HFFc6 (cell line): ENCODE measurements around the gene MYO19. TPM values are rescaled to one million over a fixed set of nuclear protein-coding genes. Genes with fewer than 3 reads are reported as not detected.

Source experiments
- DNase-seq: peaks from one replicate; pipeline ENCODE4 v3.0.0-alpha.2; 2018
- H3K27ac Mint-ChIP-seq: 2 replicates; pipeline ENCODE4 v1.8.0; 2020; ENCODE audit warnings: mild to moderate bottlenecking, mixed read lengths
- H3K27me3 Mint-ChIP-seq: 2 replicates; pipeline ENCODE4 v1.8.0; 2021; ENCODE audit warnings: mild to moderate bottlenecking, moderate library complexity, mixed read lengths; ENCODE audit not compliant: insufficient read depth
- H3K36me3 Mint-ChIP-seq: 2 replicates; pipeline ENCODE4 v1.8.0; 2021; ENCODE audit warnings: low read depth, mixed read lengths
- H3K4me1 Mint-ChIP-seq: 2 replicates; pipeline ENCODE4 v1.8.0; 2020; ENCODE audit warnings: low read depth, mixed read lengths
- H3K4me3 Mint-ChIP-seq: 2 replicates; pipeline ENCODE4 v1.8.0; 2020; ENCODE audit warnings: mild to moderate bottlenecking, moderate library complexity, mixed read lengths
- H3K9me3 Mint-ChIP-seq: 2 replicates; pipeline ENCODE4 v1.8.0; 2020; ENCODE audit warnings: mild to moderate bottlenecking, mixed read lengths
- total RNA-seq, 6 experiments: library from RNA; stranded (reverse); fragmentation: NEBNext Ultra II Directional; extraction: Animal tissue kit (Norgen Biotek cat#: 25700); gene quantifications; 2 replicates in 1 of 6; 3 replicates in 5 of 6; pipeline ENCODE4 v1.2.3, GENCODE V29; 2021
- TF ChIP-seq, protein P1 (sequence below): fragments of 200-600 bp; sonication (generic); IDR thresholded peaks from 2 replicates; pipeline ENCODE4 v1.5.0; 2021; ENCODE audit warnings: antibody characterized with exemption, mild to moderate bottlenecking

Gene MYO19
- total RNA-seq, 6 experiments from 2014 or later: 32.4 to 45.9 (median 38.4) TPM

DNA sequence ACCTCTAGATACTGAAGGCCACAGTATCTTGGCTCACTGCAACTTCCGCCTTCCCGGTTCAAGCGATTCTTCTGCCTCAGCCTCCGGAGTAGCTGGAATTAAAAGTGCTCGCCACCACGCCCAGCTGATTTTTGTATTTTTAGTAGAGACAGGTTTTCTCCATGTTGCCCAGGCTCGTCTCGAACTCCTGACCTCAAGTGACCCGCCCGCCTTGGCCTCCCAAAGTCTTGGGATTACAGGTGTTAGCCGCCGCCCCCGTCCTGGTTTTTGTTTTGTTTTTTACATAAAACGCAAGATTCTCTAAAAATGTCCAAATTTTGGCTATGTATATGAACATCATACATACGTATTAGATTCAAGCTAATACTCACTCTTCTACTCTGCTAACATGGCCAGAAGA lies 8.1 kb upstream of the MYO19 start:
- peak overlapping the region; percentile 99; the same call in 1 of the 2 replicates for H3K4me3 Mint-ChIP-seq
- H3K27me3 Mint-ChIP-seq: peaks cover 7% of the 10 kb centered on the region
- peaks cover 37% of the 10 kb centered on the region for H3K36me3 Mint-ChIP-seq
- H3K4me1 Mint-ChIP-seq: peaks cover 11% of the 10 kb centered on the region
- H3K9me3 Mint-ChIP-seq: no peaks in the 10 kb centered on the region
- no peak overlapping the region for H3K27ac Mint-ChIP-seq
- DNase-seq: no peak
- TF ChIP-seq, protein P1, sequence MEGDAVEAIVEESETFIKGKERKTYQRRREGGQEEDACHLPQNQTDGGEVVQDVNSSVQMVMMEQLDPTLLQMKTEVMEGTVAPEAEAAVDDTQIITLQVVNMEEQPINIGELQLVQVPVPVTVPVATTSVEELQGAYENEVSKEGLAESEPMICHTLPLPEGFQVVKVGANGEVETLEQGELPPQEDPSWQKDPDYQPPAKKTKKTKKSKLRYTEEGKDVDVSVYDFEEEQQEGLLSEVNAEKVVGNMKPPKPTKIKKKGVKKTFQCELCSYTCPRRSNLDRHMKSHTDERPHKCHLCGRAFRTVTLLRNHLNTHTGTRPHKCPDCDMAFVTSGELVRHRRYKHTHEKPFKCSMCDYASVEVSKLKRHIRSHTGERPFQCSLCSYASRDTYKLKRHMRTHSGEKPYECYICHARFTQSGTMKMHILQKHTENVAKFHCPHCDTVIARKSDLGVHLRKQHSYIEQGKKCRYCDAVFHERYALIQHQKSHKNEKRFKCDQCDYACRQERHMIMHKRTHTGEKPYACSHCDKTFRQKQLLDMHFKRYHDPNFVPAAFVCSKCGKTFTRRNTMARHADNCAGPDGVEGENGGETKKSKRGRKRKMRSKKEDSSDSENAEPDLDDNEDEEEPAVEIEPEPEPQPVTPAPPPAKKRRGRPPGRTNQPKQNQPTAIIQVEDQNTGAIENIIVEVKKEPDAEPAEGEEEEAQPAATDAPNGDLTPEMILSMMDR: no peak

DNA sequence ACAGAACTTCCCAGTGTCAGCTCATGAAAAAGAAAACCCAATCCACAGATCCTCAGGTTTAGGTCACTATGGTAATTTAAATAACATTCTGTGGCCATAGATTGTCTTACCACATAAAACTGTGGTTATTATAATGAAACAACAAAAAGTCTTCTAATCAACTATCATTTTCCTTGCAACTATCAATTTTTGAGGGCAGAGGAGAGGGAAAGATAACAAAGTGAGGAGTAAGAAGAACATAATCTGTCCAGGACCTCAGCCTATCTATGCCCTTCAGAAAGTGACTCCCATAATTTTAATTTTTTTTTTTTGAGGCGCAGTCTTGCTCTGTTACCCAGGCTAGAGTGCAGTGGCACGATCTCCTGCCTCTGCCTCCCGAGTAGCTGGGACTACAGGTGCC lies 6.0 kb upstream of the MYO19 start:
- H3K4me1 Mint-ChIP-seq: peaks cover 4% of the 10 kb centered on the region; the same call in 1 of the 2 replicates
- H3K36me3 Mint-ChIP-seq: peaks cover 32% of the 10 kb centered on the region
- DNase-seq: no peak
- no peak overlapping the region for H3K4me3 Mint-ChIP-seq
- peaks cover 7% of the 10 kb centered on the region for H3K27me3 Mint-ChIP-seq
- TF ChIP-seq, protein P1: no peak
- H3K9me3 Mint-ChIP-seq: peaks cover 5% of the 10 kb centered on the region
- H3K27ac Mint-ChIP-seq: no peak overlapping the region

DNA sequence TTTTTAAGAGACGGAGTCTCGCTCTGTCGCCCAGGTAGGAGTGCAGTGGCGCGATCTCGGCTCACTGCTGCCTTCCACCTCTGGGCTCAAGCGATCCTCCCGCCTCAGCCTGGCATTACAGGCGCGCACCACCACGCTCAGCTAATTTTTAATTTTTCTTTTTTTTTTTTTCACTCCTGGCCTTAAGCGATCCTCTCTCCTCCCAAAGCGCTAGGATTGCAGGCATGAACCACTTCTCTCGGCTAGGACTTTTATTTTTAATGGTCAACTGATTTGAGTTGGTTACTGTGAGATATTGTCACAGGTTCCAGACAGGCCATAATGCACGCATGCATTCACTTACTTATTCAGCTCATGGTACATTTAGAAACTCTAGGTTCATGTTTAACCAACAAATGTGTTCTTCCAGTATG lies 1.0 kb upstream of the MYO19 start:
- Mint-ChIP-seq H3K4me1 (peaks cover 18% of the 10 kb centered on the region), H3K27me3 (peaks cover 2% of the 10 kb centered on the region; the same call in 1 of the 2 replicates), H3K9me3 (peaks cover 6% of the 10 kb centered on the region), H3K4me3 (peak overlapping the region; percentile 95), H3K27ac (peak overlapping the region; percentile 99), H3K36me3 (peaks cover 49% of the 10 kb centered on the region)
- DNase-seq: no peak
- TF ChIP-seq, protein P1: no peak

DNA sequence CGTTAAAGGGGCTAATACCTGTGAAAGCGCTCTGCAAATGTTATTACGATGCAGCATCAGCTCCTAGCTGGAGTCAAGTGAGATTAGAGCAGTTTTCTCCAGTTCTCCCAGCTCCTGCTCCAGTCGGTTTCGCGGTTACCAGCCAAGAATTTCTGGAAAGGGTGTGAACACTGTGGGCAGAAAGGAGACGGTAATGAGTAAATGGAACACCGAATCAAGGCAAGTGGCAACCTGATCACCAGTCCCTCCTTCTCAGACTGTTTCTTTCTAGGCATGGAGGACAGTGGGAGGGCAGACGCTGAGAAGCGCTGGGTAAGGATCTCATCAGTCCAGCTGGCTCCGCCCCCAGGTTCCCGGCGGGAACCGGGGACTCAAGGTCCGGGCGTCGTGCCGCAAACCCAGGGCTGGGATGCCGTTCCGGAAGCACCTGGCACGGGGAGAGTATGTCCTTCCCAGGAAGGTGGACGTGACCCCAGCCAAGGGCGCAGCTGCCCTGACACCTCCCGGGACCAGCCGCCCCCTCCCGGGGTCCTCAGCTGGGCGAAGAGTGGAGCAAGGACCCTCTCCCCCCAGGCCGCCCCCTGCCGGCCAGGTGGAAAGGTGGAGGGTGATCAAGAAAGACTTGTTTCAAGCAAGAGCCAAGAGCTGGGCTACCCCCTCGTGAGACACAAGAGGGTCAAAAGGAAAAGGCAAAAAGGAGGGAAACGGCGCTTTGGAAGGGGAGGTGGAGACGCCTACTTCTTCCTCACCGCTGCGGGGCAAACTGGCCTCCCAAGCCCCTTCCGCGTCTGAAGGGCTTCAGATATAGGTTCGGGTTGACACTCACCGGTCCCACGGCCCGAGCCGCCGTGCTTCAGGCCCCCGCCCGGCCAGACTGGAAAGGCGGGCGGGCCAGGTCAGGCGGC lies 481 bp downstream of the MYO19 start:
- TF ChIP-seq, protein P1: peak; percentile 81
- Mint-ChIP-seq H3K27ac (peak overlapping the region; percentile 99), H3K9me3 (peaks cover 6% of the 10 kb centered on the region), H3K4me3 (peak overlapping the region; percentile 95), H3K27me3 (peaks cover 2% of the 10 kb centered on the region; the same call in 1 of the 2 replicates), H3K36me3 (peaks cover 43% of the 10 kb centered on the region), H3K4me1 (peaks cover 25% of the 10 kb centered on the region)
- peak; percentile 43 for DNase-seq

DNA sequence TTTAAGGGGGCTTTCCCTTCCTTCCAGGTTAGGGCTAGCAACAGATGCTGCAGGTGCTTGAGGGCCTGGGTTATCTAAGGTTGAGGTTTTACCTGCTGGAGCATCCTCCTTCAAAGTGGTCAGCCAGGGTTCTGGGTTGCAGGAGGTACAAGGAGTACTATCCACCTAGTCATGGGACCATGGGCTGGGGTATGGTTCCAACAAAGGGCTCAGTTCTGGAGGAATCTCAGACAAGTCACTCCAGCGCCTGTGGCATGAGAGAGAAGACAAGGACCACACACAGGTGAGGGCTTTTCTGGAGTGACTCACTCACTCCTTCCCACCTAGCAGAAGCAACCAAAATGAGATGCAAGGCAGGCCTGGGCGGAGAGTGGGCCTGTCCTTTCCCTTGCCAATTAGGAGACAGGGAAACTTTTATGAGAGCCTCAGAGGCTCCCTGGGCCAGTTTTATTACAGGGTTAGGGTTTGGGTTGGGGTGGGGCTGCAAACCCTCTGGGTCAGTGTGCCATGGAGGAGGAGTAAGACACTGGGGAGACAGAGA lies 2.2 kb downstream of the MYO19 start:
- TF ChIP-seq, protein P1: no peak
- H3K4me3 Mint-ChIP-seq: no peak overlapping the region; the same call in 1 of the 2 replicates

More for the DNA sequence above, 2.2 kb downstream of the MYO19 start:
- H3K4me1 Mint-ChIP-seq: peaks cover 33% of the 10 kb centered on the region
- peaks cover 6% of the 10 kb centered on the region for H3K9me3 Mint-ChIP-seq
- peaks cover 2% of the 10 kb centered on the region; the same call in 1 of the 2 replicates for H3K27me3 Mint-ChIP-seq
- DNase-seq: no peak
- H3K27ac Mint-ChIP-seq: 0 out of 2 replicates have a peak overlapping the region, but pooled peaks have one; percentile 18
- peaks cover 42% of the 10 kb centered on the region for H3K36me3 Mint-ChIP-seq
